ENCODE measurements around the gene TMEM182. TPM values are rescaled to one million over a fixed set of nuclear protein-coding genes. Genes with fewer than 3 reads are reported as not detected.

TMEM182 gene
- total and polyA plus RNA-seq, 2 donors (not counting 1 experiment from before 2014, with no cell fraction given) = 2.8 to 2.9 TPM

GRCh38 chr2:102764083-102764482 lies 2.3 kb downstream of the TMEM182 start:
- TF ChIP-seq, protein P1, sequence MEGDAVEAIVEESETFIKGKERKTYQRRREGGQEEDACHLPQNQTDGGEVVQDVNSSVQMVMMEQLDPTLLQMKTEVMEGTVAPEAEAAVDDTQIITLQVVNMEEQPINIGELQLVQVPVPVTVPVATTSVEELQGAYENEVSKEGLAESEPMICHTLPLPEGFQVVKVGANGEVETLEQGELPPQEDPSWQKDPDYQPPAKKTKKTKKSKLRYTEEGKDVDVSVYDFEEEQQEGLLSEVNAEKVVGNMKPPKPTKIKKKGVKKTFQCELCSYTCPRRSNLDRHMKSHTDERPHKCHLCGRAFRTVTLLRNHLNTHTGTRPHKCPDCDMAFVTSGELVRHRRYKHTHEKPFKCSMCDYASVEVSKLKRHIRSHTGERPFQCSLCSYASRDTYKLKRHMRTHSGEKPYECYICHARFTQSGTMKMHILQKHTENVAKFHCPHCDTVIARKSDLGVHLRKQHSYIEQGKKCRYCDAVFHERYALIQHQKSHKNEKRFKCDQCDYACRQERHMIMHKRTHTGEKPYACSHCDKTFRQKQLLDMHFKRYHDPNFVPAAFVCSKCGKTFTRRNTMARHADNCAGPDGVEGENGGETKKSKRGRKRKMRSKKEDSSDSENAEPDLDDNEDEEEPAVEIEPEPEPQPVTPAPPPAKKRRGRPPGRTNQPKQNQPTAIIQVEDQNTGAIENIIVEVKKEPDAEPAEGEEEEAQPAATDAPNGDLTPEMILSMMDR (conservative IDR thresholded peaks at IDR 0.05 in 1 of 2, IDR thresholded peaks at IDR 0.05 in 1 of 2; ENCODE audit: low read depth in 1 of 2, low read length in 2 of 2) = no peak
- no peak for TF ChIP-seq EZH2 (IDR thresholded peaks at IDR 0.05; ENCODE audit: low read length, missing control alignments)
- H3K4me3 ChIP-seq (replicated peaks in 1 of 4; ENCODE audit: control extremely low read depth in 1 of 4, insufficient read depth in 1 of 4, low read depth in 3 of 4, low read length in 4 of 4) = no peak overlapping the region
- DNase-seq (ENCODE audit: low read depth in 2 of 2) = peak in 1 of 2 donors; percentile 20
- no peaks in the 10 kb centered on the region for H3K9me3 ChIP-seq (ENCODE audit: control insufficient read depth, insufficient read depth, low read depth, low read length)
- H3K27me3 ChIP-seq (ENCODE audit: control insufficient read depth, insufficient read depth, low read length) = no peaks in the 10 kb centered on the region
- H3K36me3 ChIP-seq (ENCODE audit: control insufficient read depth, insufficient read depth, low read length) = no peaks in the 10 kb centered on the region
- H3K27ac ChIP-seq (ENCODE audit: insufficient read depth, low read length) = no peak overlapping the region
- H3K79me2 ChIP-seq (ENCODE audit: control insufficient read depth, insufficient read depth, low read length) = no peaks in the 10 kb centered on the region
- no peak overlapping the region for H3K4me2 ChIP-seq (ENCODE audit: extremely low read depth, insufficient read depth, low read length)
- H3K4me1 ChIP-seq (ENCODE audit: control insufficient read depth, extremely low read depth, insufficient read depth, low read length) = no peaks in the 10 kb centered on the region
- H3K9ac ChIP-seq (ENCODE audit: insufficient read depth, low read length) = no peak overlapping the region
- no peaks in the 10 kb centered on the region for H4K20me1 ChIP-seq (ENCODE audit: control insufficient read depth, extremely low read depth, insufficient read depth, low read length)
- no peak overlapping the region for H2AFZ ChIP-seq (ENCODE audit: low read length)

DNA sequence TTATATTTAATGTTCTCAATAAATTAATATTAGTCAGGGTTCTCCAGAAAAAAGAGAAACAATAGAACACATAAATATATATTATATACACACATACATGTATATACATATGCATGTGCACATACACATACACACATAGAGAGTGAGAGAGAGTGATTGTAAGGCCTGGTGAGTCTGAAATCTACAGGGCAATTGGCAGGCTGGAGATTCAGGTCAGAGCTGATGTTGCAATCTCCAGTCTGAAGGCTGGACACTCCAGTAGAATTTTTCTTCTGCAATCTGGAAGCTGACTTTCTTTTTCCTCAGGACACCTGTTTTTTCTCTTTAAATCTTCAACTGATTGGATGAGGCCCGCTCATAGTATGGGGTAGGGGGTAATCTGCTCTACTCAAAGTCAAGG lies 3.2 kb downstream of the TMEM182 start:
- Histone ChIP-seq H3K9ac (ENCODE audit: insufficient read depth, low read length) (no peak overlapping the region), H3K9me3 (ENCODE audit: control insufficient read depth, insufficient read depth, low read depth, low read length) (no peaks in the 10 kb centered on the region), H3K27ac (ENCODE audit: insufficient read depth, low read length) (no peak overlapping the region), H3K4me2 (ENCODE audit: extremely low read depth, insufficient read depth, low read length) (no peak overlapping the region), H3K4me1 (ENCODE audit: control insufficient read depth, extremely low read depth, insufficient read depth, low read length) (no peaks in the 10 kb centered on the region), H3K36me3 (ENCODE audit: control insufficient read depth, insufficient read depth, low read length) (no peaks in the 10 kb centered on the region), H3K4me3 (replicated peaks in 1 of 4; ENCODE audit: control extremely low read depth in 1 of 4, insufficient read depth in 1 of 4, low read depth in 3 of 4, low read length in 4 of 4) (no peak overlapping the region), H4K20me1 (ENCODE audit: control insufficient read depth, extremely low read depth, insufficient read depth, low read length) (no peaks in the 10 kb centered on the region), H3K27me3 (ENCODE audit: control insufficient read depth, insufficient read depth, low read length) (no peaks in the 10 kb centered on the region), H3K79me2 (ENCODE audit: control insufficient read depth, insufficient read depth, low read length) (no peaks in the 10 kb centered on the region), H2AFZ (ENCODE audit: low read length) (no peak overlapping the region)
- TF ChIP-seq, protein P1 (conservative IDR thresholded peaks at IDR 0.05 in 1 of 2, IDR thresholded peaks at IDR 0.05 in 1 of 2; ENCODE audit: low read depth in 1 of 2, low read length in 2 of 2) = no peak
- TF ChIP-seq EZH2 (IDR thresholded peaks at IDR 0.05; ENCODE audit: low read length, missing control alignments) = no peak
- DNase-seq (ENCODE audit: low read depth in 2 of 2) = no peak

DNA sequence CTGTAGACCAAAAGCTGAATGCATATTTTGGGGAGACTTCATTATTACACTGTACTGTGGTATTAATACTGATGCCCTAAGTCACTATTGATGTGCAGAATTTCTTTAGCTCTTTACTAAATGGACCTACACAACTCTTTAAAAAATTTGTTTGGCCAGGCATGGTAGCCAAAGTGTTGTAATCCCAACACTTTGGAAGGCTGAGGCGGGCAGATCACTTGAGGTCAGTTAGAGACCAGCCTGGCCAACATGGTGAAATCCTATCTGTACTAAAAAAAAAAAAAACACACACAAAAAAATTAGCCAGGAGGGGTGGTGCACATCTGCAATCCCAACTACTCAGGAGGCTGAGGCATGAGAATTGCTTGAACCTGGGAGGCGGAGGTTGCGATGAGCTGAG lies 6.4 kb downstream of the TMEM182 start:
- Histone ChIP-seq H3K36me3 (ENCODE audit: control insufficient read depth, insufficient read depth, low read length) (no peaks in the 10 kb centered on the region), H3K27ac (ENCODE audit: insufficient read depth, low read length) (no peak overlapping the region), H3K9me3 (ENCODE audit: control insufficient read depth, insufficient read depth, low read depth, low read length) (no peaks in the 10 kb centered on the region), H3K27me3 (ENCODE audit: control insufficient read depth, insufficient read depth, low read length) (no peaks in the 10 kb centered on the region), H3K4me2 (ENCODE audit: extremely low read depth, insufficient read depth, low read length) (no peak overlapping the region), H3K4me3 (replicated peaks in 1 of 4; ENCODE audit: control extremely low read depth in 1 of 4, insufficient read depth in 1 of 4, low read depth in 3 of 4, low read length in 4 of 4) (no peak overlapping the region), H3K79me2 (ENCODE audit: control insufficient read depth, insufficient read depth, low read length) (no peaks in the 10 kb centered on the region), H3K4me1 (ENCODE audit: control insufficient read depth, extremely low read depth, insufficient read depth, low read length) (no peaks in the 10 kb centered on the region), H4K20me1 (ENCODE audit: control insufficient read depth, extremely low read depth, insufficient read depth, low read length) (no peaks in the 10 kb centered on the region), H2AFZ (ENCODE audit: low read length) (no peak overlapping the region), H3K9ac (ENCODE audit: insufficient read depth, low read length) (no peak overlapping the region)
- DNase-seq (ENCODE audit: low read depth in 2 of 2) = no peak
- TF ChIP-seq, protein P1 (conservative IDR thresholded peaks at IDR 0.05 in 1 of 2, IDR thresholded peaks at IDR 0.05 in 1 of 2; ENCODE audit: low read depth in 1 of 2, low read length in 2 of 2) = no peak
- TF ChIP-seq EZH2 (IDR thresholded peaks at IDR 0.05; ENCODE audit: low read length, missing control alignments) = no peak
